22Rv1 (cell line): ENCODE results near the gene PTPRM.

ENCODE experiments used
- H3K27ac ChIP-seq: fragments of 450-650 bp; 2 replicates; pipeline ENCODE4 v1.5.1; 2017
- CTCF ChIP-seq: fragments of 450-650 bp; IDR thresholded peaks from 2 replicates; pipeline ENCODE4 v1.5.1; 2017; ENCODE audit warnings: mild to moderate bottlenecking
- ZFX ChIP-seq: fragments of 450-650 bp; IDR thresholded peaks from 2 replicates; pipeline ENCODE4 v1.6.1; 2017; ENCODE audit warnings: antibody characterized with exemption, borderline replicate concordance

Gene PTPRM

GRCh38 chr18:7754258-7754657 is 187.1 kb downstream of the PTPRM start:
- H3K27ac ChIP-seq: no peak overlapping the region
- TF ChIP-seq ZFX (no peak), CTCF (no peak)

GRCh38 chr18:7754725-7755181 is 187.6 kb downstream of the PTPRM start:
- TF ChIP-seq CTCF (no peak), ZFX (no peak)
- no peak overlapping the region for H3K27ac ChIP-seq

- TF ChIP-seq CTCF (no peak), ZFX (no peak)
- H3K27ac ChIP-seq: no peak overlapping the region
Observed at GRCh38 chr18:7755753-7756475, 188.8 kb downstream of the PTPRM start.

- no peak overlapping the region for H3K27ac ChIP-seq
- TF ChIP-seq CTCF (no peak), ZFX (no peak)
Observed at GRCh38 chr18:7757175-7757574, 190.1 kb downstream of the PTPRM start.

GRCh38 chr18:7758764-7759163 is 191.6 kb downstream of the PTPRM start:
- TF ChIP-seq CTCF: no peak
- no peak for TF ChIP-seq ZFX
- H3K27ac ChIP-seq: no peak overlapping the region

GRCh38 chr18:7760967-7761948 is 194.1 kb downstream of the PTPRM start:
- TF ChIP-seq ZFX (no peak), CTCF (no peak)
- H3K27ac ChIP-seq: no peak overlapping the region
